ENCODE measurements around the gene CPED1.
"Not testable (repeated sequence)": the region's sequence is repeated elsewhere in the genome, so short reads cannot be mapped to it uniquely, and the experiment has no call there.

DNA sequence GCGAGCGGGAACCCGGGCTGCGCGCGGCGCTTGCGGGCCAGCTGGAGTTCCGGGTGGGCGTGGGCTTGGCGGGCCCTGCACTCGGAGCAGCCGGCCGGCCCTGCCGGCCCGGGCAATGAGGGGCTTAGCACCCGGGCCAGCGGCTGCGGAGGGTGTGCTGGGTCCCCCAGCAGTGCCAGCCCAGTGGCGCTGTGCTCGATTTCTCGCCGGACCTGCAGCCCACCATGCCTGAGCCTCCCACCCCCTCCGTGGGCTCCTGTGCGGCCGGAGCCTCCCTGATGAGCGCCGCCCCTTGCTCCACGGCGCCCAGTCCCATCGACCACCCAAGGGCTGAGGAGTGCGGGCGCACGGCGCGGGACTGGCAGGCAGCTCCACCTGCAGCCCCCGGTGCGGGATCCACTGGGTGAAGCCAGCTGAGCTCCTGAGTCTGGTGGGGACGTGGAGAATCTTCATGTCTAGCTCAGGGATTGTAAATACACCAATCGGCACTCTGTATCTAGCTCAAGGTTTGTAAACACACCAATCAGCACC is 71.5 kb downstream of the CPED1 start:
- TF ChIP-seq, protein P1, sequence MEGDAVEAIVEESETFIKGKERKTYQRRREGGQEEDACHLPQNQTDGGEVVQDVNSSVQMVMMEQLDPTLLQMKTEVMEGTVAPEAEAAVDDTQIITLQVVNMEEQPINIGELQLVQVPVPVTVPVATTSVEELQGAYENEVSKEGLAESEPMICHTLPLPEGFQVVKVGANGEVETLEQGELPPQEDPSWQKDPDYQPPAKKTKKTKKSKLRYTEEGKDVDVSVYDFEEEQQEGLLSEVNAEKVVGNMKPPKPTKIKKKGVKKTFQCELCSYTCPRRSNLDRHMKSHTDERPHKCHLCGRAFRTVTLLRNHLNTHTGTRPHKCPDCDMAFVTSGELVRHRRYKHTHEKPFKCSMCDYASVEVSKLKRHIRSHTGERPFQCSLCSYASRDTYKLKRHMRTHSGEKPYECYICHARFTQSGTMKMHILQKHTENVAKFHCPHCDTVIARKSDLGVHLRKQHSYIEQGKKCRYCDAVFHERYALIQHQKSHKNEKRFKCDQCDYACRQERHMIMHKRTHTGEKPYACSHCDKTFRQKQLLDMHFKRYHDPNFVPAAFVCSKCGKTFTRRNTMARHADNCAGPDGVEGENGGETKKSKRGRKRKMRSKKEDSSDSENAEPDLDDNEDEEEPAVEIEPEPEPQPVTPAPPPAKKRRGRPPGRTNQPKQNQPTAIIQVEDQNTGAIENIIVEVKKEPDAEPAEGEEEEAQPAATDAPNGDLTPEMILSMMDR (IDR thresholded peaks at IDR 0.05), result not testable (repeated sequence)
- not testable (repeated sequence) for TF ChIP-seq POLR2AphosphoS5 (IDR thresholded peaks at IDR 0.05; ENCODE audit: low read depth, low read length); SIN3A (IDR thresholded peaks at IDR 0.05; ENCODE audit: borderline replicate concordance, insufficient read depth, low read depth, low read length); TCF7L2 (IDR thresholded peaks at IDR 0.05; ENCODE audit: low read depth, low read length)
- TF ChIP-seq, protein P2, sequence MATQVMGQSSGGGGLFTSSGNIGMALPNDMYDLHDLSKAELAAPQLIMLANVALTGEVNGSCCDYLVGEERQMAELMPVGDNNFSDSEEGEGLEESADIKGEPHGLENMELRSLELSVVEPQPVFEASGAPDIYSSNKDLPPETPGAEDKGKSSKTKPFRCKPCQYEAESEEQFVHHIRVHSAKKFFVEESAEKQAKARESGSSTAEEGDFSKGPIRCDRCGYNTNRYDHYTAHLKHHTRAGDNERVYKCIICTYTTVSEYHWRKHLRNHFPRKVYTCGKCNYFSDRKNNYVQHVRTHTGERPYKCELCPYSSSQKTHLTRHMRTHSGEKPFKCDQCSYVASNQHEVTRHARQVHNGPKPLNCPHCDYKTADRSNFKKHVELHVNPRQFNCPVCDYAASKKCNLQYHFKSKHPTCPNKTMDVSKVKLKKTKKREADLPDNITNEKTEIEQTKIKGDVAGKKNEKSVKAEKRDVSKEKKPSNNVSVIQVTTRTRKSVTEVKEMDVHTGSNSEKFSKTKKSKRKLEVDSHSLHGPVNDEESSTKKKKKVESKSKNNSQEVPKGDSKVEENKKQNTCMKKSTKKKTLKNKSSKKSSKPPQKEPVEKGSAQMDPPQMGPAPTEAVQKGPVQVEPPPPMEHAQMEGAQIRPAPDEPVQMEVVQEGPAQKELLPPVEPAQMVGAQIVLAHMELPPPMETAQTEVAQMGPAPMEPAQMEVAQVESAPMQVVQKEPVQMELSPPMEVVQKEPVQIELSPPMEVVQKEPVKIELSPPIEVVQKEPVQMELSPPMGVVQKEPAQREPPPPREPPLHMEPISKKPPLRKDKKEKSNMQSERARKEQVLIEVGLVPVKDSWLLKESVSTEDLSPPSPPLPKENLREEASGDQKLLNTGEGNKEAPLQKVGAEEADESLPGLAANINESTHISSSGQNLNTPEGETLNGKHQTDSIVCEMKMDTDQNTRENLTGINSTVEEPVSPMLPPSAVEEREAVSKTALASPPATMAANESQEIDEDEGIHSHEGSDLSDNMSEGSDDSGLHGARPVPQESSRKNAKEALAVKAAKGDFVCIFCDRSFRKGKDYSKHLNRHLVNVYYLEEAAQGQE (IDR thresholded peaks at IDR 0.05; ENCODE audit: insufficient read depth in 1 of 2, low read depth in 2 of 2, low read length in 1 of 2), result not testable (repeated sequence)
